HepG2 (cell line): ENCODE results near the gene ASPRV1. TPM values are rescaled to one million over a fixed set of nuclear protein-coding genes. Genes with fewer than 3 reads are reported as not detected.

Experiments
- BATF2 ChIP-seq: sonication (generic); formaldehyde crosslinking; IDR thresholded peaks from 2 replicates; pipeline ENCODE4 v1.8.0; 2022; ENCODE audit warnings: mild to moderate bottlenecking, missing genetic modification reagents, moderate library complexity
- FOXO4 ChIP-seq: sonication (generic); formaldehyde crosslinking; conservative IDR thresholded peaks from 2 replicates; pipeline ENCODE4 v1.8.1; 2023; ENCODE audit warnings: missing genetic modification reagents
- HNF1B ChIP-seq: sonication (generic); formaldehyde crosslinking; IDR thresholded peaks from 2 replicates; pipeline ENCODE4 v1.5.1; 2020; ENCODE audit warnings: mild to moderate bottlenecking, moderate library complexity, missing genetic modification reagents
- KAT8 ChIP-seq: IDR thresholded peaks from 2 replicates; pipeline ENCODE4 v1.6.1; 2016; ENCODE audit warnings: missing genetic modification reagents, missing compliant biosample characterization
- KDM5B ChIP-seq: sonication (generic); formaldehyde crosslinking; IDR thresholded peaks from 2 replicates; pipeline ENCODE4 v1.4.0; 2020; ENCODE audit warnings: missing genetic modification reagents, mild to moderate bottlenecking, borderline replicate concordance
- KLF11 ChIP-seq: IDR thresholded peaks from 2 replicates; pipeline ENCODE4 v1.6.1; 2016; ENCODE audit warnings: missing compliant biosample characterization
- MNT ChIP-seq: fragments of 450-650 bp; IDR thresholded peaks from 2 replicates; pipeline ENCODE4 v1.6.1; 2016
- PAWR ChIP-seq: sonication (generic); formaldehyde crosslinking; IDR thresholded peaks from 2 replicates; pipeline ENCODE4 v1.4.0; 2020; ENCODE audit warnings: missing genetic modification reagents, mild to moderate bottlenecking, borderline replicate concordance
- SIX4 ChIP-seq: sonication (generic); formaldehyde crosslinking; IDR thresholded peaks from 2 replicates; pipeline ENCODE4 v1.4.0; 2020; ENCODE audit warnings: missing genetic modification reagents
- TFDP1 ChIP-seq: IDR thresholded peaks from 2 replicates; pipeline ENCODE4 v1.6.1; 2016; ENCODE audit warnings: missing compliant biosample characterization, missing genetic modification reagents, borderline replicate concordance
- ZMYM4 ChIP-seq: sonication (generic); formaldehyde crosslinking; IDR thresholded peaks from 2 replicates; pipeline ENCODE4 v1.8.1; 2023; ENCODE audit warnings: mild to moderate bottlenecking, missing genetic modification reagents
- ZNF282 ChIP-seq: fragments of 450-650 bp; IDR thresholded peaks from 2 replicates; pipeline ENCODE4 v1.6.1; 2018; ENCODE audit not compliant: partially characterized antibody
- ZNF687 ChIP-seq: sonication (generic); formaldehyde crosslinking; IDR thresholded peaks from 2 replicates; pipeline ENCODE4 v1.5.1; 2020; ENCODE audit warnings: mild to moderate bottlenecking, missing genetic modification reagents, moderate library complexity
- ZNF782 ChIP-seq: sonication (generic); formaldehyde crosslinking; IDR thresholded peaks from 2 replicates; pipeline ENCODE4 v1.4.0; 2020; ENCODE audit warnings: missing genetic modification reagents, mild to moderate bottlenecking, borderline replicate concordance
- polyA plus RNA-seq, 8 experiments: library from polyadenylated mRNA; depleted of rRNA in 3 of 8; stranded (reverse) in 7 of 8; unstranded in 1 of 8; fragments of >200 nt; fragmentation: Illumina TruSeq in 4 of 8; extraction: Trizol in 4 of 8; gene quantifications; 2 replicates each; pipeline versions ENCODE4 v1.2.1 to v1.2.3, GENCODE V29; 2011 to 2016; ENCODE audit warnings: low read depth in 4 of 8, missing spikeins in 1 of 8, mixed read lengths in 1 of 8; ENCODE audit not compliant: insufficient read depth in 1 of 8
- total RNA-seq, 5 experiments: library from RNA; depleted of rRNA; stranded (reverse); fragments of >200 nt; fragmentation: Illumina TruSeq; extraction: Trizol; gene quantifications; 2 replicates each; pipeline ENCODE4 v1.2.3, GENCODE V29; 2016; ENCODE audit warnings: low read depth in 1 of 5

ASPRV1 gene
- total and polyA plus RNA-seq, 2 of the 13 experiments (the other 11 are each of a cell fraction or from before 2014, with no cell fraction given), result 0.40 to 0.48 TPM

- peak; percentile 58; the same call in 1 of the 2 replicates for TF ChIP-seq TFDP1 (CRISPR knock-in tag)
- TF ChIP-seq PAWR (CRISPR knock-in tag), result no peak
- 0 out of 2 replicates have a peak, but pooled peaks have one; percentile 39 for TF ChIP-seq ZMYM4 (CRISPR knock-in tag)
- 0 out of 2 replicates have a peak, but pooled peaks have one; percentile 23 for TF ChIP-seq FOXO4 (CRISPR knock-in tag)
- no peak for TF ChIP-seq KAT8 (CRISPR knock-in tag)
- peak; percentile 26; the same call in 1 of the 2 replicates for TF ChIP-seq ZNF782
- TF ChIP-seq KDM5B (CRISPR knock-in tag), result peak; percentile 60
- no peak for TF ChIP-seq ZNF282
- TF ChIP-seq ZNF687 (CRISPR knock-in tag), result peak; percentile 93
- peak; percentile 90 for TF ChIP-seq MNT
- TF ChIP-seq BATF2 (CRISPR knock-in tag), result 0 out of 2 replicates have a peak, but pooled peaks have one; percentile 34
- TF ChIP-seq SIX4 (CRISPR knock-in tag), result no peak
- 0 out of 2 replicates have a peak, but pooled peaks have one; percentile 14 for TF ChIP-seq HNF1B
- TF ChIP-seq KLF11 (CRISPR knock-in tag), result no peak
Measured at GRCh38 chr2:69975853-69976462, 14.5 kb upstream of the ASPRV1 start (continued).
